Testis (tissue), 3 donors: ENCODE data around the gene OR51B5. TPM values are rescaled to one million over a fixed set of nuclear protein-coding genes. Genes with fewer than 3 reads are reported as not detected.

Experiments used
- DNase-seq: peaks from one replicate; pipeline ENCODE4 v3.0.0-alpha.2; 2019
- H3K27ac ChIP-seq, 2 donors: fragments of 200-600 bp; sonication (generic); one replicate each; pipeline ENCODE4 v1.5.1; 2019
- H3K27me3 ChIP-seq: fragments of 200-600 bp; sonication (generic); one replicate; pipeline ENCODE4 v1.5.1; 2019
- H3K36me3 ChIP-seq: fragments of 200-600 bp; sonication (generic); one replicate; pipeline ENCODE4 v1.5.1; 2017; ENCODE audit warnings: low read depth; ENCODE audit errors: missing control alignments
- H3K4me1 ChIP-seq: fragments of 200-600 bp; sonication (generic); one replicate; pipeline ENCODE4 v1.5.1; 2019
- H3K4me3 ChIP-seq, 2 donors: fragments of 200-600 bp; sonication (generic); one replicate each; pipeline ENCODE4 v1.5.1; 2017 to 2019
- H3K9me3 ChIP-seq: fragments of 200-600 bp; sonication (generic); one replicate; pipeline ENCODE4 v1.5.1; 2017
- CTCF ChIP-seq, 3 experiments: fragments of 450-650 bp in 2 of 3; fragments of 200-600 bp in 1 of 3; sonication (generic) in 1 of 3; IDR thresholded peaks; one replicate each; pipeline ENCODE4 v1.5.1; 2016 to 2019; ENCODE audit warnings: antibody characterized with exemption in 3 of 3, mild to moderate bottlenecking in 2 of 3, moderate library complexity in 1 of 3
- POLR2A ChIP-seq: fragments of 450-650 bp; IDR thresholded peaks from one replicate; pipeline ENCODE4 v1.6.1; 2017; ENCODE audit warnings: antibody characterized with exemption, mild to moderate bottlenecking, moderate library complexity
- WGBS, 2 donors: methylation state at CpG; one replicate each; pipeline ENCODE4 v1.1.5; 2018; 5-methylcytosine and 5-hydroxymethylcytosine counted together
- intact Hi-C: fragments of 100-400 bp; cut with DNase I; formaldehyde crosslinking; loops from one replicate; pipeline ENCODE4 v1.15.1; 2023; ENCODE audit warnings: low total_unique reads
- polyA plus RNA-seq: library from polyadenylated mRNA; stranded (reverse); fragments of 350-450 nt; fragmentation: Illumina TruSeq; extraction: RNeasy Lipid Tissue Mini Kit (QIAGEN cat#74804); gene quantifications from one replicate; pipeline ENCODE4 v1.2.3, GENCODE V29; 2014; ENCODE audit warnings: low read depth, low replicate concordance; ENCODE audit not compliant: insufficient read depth
- total RNA-seq, 2 donors: library from RNA; depleted of rRNA; stranded (reverse); fragments of >200 nt; gene quantifications; one replicate each; pipeline ENCODE4 v1.2.3, GENCODE V29; 2016

The OR51B5 gene
- total and polyA plus RNA-seq, 3 donors from 2014 or later = 0.78 to 2.7 (median 1.3) TPM

DNA sequence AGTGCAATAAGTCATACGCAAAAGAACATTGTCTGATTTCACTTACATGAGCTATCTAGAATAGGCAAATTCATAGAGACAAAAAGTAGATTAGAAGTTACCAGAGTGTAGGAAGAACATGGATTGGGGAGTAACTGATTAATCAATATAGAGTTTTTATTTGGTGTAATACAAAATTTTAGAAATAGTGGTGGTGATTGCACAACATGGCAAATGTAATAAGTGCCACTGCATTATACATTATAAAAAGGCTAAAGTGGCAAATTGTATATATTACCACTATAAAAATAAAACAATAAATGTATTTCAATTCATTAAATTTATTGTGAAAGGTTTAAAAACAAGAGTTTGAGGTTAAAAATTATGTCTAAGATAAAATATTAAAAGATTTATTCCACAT, 32.9 kb downstream of the OR51B5 start:
- intact Hi-C loops = no loop called here
- Histone ChIP-seq H3K4me3 (no peak overlapping the region), H3K36me3 (no peaks in the 10 kb centered on the region), H3K27ac (no peak overlapping the region), H3K4me1 (no peaks in the 10 kb centered on the region), H3K9me3 (no peaks in the 10 kb centered on the region), H3K27me3 (no peaks in the 10 kb centered on the region)
- DNase-seq = no peak
- WGBS, 2 donors = 84 to 98% methylated on average over 1 of the region's 1 CpG
- TF ChIP-seq POLR2A (no peak), CTCF (IDR thresholded peaks at IDR 0.05) (no peak)

DNA sequence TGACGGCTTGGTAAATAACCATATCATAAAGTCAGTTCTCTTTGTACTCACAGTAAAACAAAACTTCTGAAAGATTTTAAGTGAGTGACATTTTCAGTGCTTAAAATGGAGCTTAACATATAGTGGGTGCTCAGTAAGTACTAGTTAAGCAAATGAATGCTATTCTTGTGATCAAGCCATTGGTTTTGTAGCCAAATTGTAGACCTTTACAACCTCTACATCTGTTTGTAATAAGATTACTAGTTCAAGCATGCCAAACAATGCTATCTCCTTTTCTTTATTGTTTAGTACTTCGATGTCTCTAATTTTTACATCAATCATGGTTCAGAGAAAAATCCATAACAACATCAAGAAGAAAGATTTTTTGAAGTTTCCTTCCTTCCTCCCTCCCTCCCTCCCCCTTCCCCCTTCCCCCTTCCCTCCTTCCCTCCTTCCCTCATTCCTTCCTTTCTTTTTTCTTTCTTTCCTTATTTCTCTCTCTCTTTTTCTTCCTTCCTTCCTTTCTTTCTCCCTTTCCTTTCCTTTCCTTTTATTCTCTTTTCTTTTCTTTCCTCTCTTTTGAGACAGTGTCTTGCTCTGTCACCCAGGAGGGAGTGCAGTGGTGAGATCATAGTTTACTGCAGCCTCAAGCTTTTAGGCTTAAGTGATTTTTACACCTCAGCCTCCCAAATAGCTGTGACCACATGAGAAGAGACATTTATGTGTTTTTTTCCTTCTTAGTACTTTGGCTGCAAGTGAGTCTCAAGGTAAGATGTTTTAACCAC, 35.9 kb downstream of the OR51B5 start:
- H3K9me3 ChIP-seq = no peaks in the 10 kb centered on the region
- no peaks in the 10 kb centered on the region for H3K27me3 ChIP-seq
- TF ChIP-seq POLR2A = no peak
- TF ChIP-seq CTCF (IDR thresholded peaks at IDR 0.05) = no peak
- H3K4me3 ChIP-seq = no peak overlapping the region
- no peak overlapping the region for H3K27ac ChIP-seq
- DNase-seq = no peak
- WGBS, 2 donors = 78 to 80% methylated on average over 2 of the region's 2 CpGs
- H3K4me1 ChIP-seq = no peaks in the 10 kb centered on the region
- intact Hi-C loops = no loop called here
- H3K36me3 ChIP-seq = no peaks in the 10 kb centered on the region

DNA sequence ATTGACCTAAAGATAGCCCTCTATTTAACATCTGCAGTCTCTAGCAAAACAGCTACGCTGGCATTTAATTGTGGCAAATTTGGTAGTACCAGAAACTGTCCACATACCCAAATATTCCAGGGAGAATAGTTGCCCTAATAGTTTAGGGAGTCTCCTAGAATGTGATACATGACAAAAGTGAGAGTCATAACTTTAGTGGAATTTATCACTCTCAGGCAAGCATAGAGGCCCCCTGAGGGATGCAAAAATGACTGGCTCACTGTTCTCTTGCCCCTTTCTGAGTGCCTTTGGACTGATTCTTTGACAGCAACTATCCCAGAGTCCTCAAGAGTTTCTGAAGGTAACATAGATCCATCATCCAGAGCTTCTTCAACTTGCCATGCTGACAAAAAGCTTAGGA, 39.3 kb downstream of the OR51B5 start:
- intact Hi-C loops = no loop called here
- H3K27ac ChIP-seq = no peak overlapping the region
- DNase-seq = no peak
- WGBS, 2 donors = 88 to 100% methylated on average over 1 of the region's 1 CpG
- no peaks in the 10 kb centered on the region for H3K36me3 ChIP-seq
- H3K27me3 ChIP-seq = no peaks in the 10 kb centered on the region
- H3K4me1 ChIP-seq = no peaks in the 10 kb centered on the region
- no peak for TF ChIP-seq POLR2A
- TF ChIP-seq CTCF (IDR thresholded peaks at IDR 0.05) = no peak
- H3K4me3 ChIP-seq = no peak overlapping the region
- H3K9me3 ChIP-seq = no peaks in the 10 kb centered on the region

- no peaks in the 10 kb centered on the region for H3K27me3 ChIP-seq
- no peaks in the 10 kb centered on the region for H3K4me1 ChIP-seq
- H3K9me3 ChIP-seq = no peaks in the 10 kb centered on the region
- no peaks in the 10 kb centered on the region for H3K36me3 ChIP-seq
- no peak for DNase-seq
- no peak for TF ChIP-seq CTCF (IDR thresholded peaks at IDR 0.05)
- TF ChIP-seq POLR2A = no peak
- no peak overlapping the region for H3K4me3 ChIP-seq
- H3K27ac ChIP-seq = no peak overlapping the region
- intact Hi-C loops = no loop called here
- WGBS, 2 donors = 71 to 72% methylated on average over 5 of the region's 5 CpGs
Measured at GRCh38 chr11:5303626-5304025, 39.7 kb downstream of the OR51B5 start.

GRCh38 chr11:5301846-5302245, 41.5 kb downstream of the OR51B5 start, which contains the start of gene OR51B4:
Gene OR51B4 (minus strand): TSS chr11:5301946. CDS start chr11:5301946, 0 bp downstream.
- no peak within 1 kb of the TSS for H3K4me3 ChIP-seq
- no peak within 1 kb of the TSS for H3K27ac ChIP-seq
- TF ChIP-seq CTCF (IDR thresholded peaks at IDR 0.05) = no peak
- TF ChIP-seq POLR2A = no peak
- WGBS, 2 donors = 87 to 94% methylated on average over 2 of the region's 2 CpGs
- H3K9me3 ChIP-seq = no peaks in the 10 kb centered on the region
- no peaks in the 10 kb centered on the region for H3K27me3 ChIP-seq
- H3K4me1 ChIP-seq = no peaks in the 10 kb centered on the region
- no peak for DNase-seq
- intact Hi-C loops = no loop called here
- H3K36me3 ChIP-seq = no peaks in the 10 kb centered on the region
